ENCODE results near the gene SRC.

The SRC gene

DNA sequence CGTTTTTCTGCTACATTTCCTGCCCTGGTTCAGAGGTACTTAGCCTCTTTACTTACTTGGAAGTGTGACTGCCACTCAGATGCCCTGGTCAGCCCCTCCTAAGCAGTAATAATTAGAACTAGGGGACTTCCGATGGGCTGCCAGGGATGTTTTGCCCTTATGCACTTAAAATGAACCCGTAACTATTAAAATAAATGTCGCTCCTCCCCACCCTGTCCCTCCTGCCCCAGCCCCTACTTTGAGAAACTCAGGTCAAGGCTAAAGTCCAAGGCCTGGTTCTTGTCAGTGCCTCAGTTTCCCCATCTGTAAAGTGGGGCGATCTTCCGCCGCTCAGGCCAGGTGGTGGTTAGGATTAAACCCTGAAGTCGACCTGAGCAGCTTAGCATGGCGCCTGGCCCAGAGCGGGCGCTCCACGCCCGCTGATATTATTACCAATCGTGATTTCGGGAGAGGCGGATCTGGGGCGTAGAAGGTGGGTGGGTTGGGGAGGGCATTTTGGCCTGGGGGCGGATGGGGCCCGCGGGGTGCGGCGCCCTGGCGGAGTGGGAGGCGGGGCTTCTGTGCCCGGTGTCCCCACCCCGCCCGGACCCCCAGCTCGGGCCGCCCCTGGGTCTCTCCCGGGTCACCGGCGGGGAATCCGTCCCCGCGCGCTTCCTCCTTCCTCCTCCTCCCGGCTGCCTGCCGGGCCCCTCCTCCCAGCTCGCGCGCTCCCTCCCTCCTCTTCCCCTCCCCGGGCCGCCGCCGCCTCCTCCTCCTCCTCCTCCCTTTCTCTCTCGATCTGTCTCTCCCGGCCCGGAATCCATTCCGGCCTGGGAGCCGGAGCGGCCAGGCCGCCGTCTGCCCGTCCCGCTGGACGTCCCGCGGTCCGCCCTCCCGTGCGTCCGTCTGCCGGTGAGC is at the start of gene SRC:
Gene SRC (plus strand): TSS at position 802 of the 897 bp plus-strand sequence. CDS start 38,014 bp downstream, outside the sequence.
- DNase-seq (ENCODE audit: low read depth), result peak; percentile 19

DNA sequence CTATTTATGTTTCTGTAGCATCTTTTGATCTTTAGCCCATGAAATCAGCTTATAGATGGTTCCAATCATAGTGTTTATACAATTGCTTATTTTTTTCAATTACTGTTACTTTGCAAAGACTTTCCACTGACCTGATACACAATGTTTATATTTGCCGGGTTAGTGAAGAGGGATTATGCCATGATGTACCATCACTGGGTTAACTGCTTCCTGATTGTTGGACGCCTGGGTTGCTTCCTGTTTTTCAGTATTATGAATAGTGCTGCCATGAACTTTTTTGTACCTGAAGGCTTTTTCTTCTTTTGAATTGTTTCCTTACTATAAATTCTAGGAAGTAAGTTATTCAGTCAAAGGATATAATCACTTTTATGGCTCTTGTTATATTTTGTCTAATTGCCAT is 49.6 kb upstream of the SRC start:
- DNase-seq (ENCODE audit: low read depth), result no peak

DNA sequence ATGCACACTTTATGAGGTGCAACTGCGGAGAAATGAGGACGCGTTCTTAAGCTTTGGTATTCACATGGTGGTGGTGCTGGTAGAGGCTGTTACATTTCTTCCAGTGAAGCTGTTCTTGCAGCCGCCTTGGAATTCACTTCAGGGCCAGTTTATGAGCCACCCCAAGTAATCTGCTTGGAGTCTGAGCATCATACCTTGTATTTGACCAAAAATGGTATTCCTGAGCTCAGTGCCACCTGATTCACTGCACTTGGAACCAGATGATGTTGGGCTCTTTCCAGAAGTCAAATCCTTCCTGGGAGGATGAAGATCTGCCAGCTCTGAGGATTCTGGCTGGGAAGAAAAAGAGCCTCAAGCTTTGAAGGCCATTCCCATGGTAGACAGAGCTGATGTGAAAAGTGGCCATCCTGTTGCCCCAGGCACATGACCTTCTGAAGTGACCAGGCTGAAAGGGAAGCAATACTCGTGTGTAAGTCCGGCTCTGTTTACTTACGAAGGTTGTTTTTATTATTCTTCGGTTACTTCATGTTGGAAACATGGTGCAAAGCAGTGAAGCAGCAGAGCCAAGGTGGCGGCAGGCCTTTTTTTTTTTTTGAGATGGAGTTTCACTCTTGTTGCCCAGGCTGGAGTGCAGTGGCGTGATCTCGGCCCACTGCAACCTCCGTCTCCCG is 48.7 kb upstream of the SRC start:
- no peak for DNase-seq (ENCODE audit: low read depth)

DNA sequence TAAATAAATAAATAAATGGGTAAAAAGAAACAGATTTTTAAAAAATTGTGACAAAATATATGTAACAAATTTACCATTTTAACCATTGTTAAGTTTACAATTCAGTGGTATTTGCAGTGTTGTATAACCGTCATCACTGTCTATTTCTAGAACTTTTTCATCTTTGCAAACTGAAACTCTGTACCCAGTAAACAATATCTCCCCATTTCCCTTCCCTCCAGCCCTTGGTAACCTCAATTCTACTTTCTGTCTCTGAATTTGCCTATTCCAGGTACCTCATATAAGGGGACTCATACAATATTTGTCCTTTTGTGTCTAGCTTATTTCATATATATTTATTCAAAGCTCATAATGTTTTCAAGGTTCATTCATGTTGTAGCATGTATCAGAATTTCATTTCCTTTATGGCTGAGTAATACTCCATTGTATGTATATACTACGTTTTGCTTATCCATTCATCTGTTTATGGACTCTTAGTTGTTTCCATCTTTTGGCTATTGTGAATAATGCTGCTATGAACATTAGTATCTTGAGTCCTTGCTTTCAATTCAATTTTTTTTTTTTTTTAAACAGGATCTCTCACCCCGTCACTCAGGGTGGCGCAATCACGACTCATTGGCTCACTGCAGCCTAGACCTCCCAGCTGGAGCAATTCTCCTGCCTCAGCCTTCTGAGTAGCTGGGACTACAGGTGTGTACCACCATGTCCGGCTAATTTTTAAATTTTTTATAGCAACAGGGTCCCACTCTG is 47.6 kb upstream of the SRC start:
- no peak for DNase-seq (ENCODE audit: low read depth)

DNA sequence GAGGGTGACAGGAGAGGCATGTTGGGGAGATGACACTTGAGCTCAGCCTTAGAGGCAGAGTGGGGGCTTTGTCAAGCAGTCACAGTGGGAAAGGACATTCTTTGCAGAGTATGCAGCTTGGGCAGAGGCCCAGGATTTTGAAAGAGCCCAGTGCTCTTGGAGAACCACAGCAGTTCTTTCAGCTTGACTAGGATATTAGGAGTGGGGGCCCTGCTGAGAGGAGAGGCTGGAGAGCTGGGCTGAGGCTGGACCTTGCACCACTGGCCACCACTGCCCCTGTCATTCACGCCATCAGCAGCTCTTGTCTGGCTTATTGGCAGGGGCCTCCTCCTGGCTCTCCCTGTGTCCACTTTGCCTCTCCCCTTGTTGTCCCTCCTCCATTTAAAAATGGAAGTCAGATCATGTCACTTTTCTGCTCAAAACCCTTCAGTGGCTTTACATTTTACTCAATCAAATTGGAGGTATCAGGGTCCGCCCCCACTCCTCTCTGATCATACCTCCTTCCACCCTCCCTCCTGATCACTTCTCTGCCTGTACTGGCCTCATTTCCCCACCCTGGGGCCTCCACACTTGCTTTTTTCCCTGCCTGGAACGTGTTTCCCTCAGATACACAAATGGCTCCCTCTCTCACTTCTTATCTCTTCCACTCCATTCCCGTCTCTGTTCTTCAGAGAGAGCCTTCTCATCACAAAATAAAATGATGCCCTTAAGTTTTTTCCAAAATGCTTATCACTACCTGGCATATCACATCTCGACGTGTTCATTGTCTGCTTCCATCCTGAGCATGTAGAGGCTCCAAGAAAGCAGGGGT is 46.0 kb upstream of the SRC start:
- no peak for DNase-seq (ENCODE audit: low read depth)

DNA sequence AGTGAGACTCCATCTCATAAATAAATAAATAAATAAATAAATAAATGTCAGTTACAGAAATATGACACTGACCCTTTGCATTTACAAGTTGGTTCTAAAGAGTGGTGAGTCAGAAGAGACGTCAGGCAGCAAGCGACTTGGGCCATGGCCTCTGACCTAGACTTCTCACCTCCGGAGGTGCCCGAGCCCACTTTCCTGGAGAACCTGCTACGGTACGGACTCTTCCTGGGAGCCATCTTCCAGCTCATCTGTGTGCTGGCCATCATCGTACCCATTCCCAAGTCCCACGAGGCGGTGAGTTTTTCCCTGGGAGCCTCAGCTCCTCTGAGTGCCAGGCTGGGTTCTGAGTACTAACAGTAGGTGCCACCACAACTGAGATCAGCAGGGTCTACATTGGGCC is 44.8 kb upstream of the SRC start:
- DNase-seq (ENCODE audit: low read depth), result no peak

DNA sequence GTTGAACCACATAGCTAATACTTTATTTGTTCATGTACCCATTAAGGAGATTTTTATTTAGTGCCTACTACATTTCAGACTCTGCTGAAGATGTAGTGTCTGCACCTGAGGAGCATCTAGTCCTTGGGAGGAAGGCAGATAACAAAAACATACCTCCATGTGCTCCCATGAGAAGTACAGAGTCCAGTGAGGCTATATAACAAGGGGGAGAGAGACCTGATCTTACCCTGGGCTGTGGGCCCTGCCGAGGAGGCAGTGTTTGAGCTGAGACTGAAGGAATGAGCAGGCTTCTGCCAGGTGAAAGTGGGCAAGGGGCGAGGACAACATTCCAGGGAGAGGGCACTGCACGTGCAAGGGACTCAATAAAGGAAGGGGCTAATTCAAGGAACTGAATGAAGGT is 44.4 kb upstream of the SRC start:
- no peak for DNase-seq (ENCODE audit: low read depth)

DNA sequence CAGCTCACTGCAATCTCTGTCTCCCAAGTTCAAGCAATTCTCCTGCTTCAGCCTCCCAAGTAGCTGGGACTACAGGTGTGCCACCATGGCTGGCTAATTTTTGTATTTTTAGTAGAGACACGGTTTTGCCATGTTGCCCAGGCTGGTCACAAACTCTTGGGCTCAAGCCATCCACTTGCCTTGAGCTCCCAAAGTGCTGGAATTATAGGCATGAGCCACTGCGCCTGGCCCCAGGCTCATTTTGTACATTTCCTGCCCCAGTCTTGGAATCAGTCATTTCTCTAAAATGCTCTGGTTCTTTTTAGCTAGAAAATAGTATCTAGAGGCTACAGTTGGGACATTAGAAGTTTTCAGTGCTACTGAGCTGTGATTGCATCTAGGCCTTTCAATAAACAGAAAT is 43.0 kb upstream of the SRC start:
- no peak for DNase-seq (ENCODE audit: low read depth)

DNA sequence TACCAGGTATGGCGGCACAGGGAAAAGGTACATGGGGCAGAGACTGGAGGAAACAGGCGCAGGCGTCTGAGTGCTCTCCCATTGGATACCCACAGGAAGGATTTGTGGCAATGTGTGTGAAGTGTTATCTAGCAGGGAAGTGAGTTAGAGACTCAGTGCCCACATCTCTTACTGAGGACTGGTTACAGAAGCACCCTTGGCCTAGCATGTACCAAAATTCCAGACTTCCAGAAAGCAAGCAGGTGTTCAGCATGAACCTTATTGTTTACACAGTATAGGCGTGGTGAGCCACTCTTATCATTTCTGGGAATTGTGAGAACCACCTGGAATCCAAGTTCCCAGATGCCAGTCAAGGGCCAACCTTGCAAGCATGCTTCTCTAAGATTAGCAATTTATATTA is 42.3 kb upstream of the SRC start:
- DNase-seq (ENCODE audit: low read depth), result no peak

DNA sequence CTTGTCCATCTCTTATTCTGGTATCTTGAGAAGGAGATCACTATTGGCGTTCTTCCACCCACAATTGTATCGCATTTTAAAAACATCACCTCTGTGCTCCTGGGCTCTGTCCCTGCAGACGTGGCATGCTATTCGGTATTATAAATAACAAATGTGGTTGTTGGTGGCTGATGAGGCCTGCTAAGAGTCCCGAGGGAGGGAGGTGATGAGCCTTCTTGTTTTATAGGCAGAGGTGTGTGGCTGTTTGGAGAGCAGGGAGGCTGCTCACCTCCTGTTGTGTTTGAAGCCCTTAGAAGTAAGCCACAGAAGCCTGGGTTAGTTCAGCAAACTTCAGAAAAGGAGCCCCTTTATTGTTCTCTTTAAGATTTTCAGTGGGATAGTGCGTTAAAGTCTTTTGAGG is 40.9 kb upstream of the SRC start:
- DNase-seq (ENCODE audit: low read depth), result no peak

DNA sequence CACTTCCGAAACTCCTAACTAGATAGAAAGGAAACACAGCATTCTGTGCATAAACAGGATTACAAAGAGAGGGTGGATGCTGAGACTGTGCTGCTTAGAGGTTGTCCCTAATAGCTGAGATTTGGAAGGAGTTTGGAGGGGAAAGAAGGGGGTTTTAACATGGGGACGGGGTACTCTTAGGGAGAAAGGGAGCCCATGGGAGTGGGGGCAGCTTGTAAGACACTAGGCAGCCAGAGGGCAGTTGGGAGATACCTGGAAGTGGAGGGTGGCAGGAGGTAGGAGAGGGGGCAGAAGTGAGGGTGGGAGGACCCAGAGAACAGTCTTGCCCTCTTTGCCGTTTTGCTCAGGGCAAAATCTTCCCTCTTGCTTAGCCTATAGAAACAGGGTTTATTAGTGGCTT is 40.1 kb upstream of the SRC start:
- no peak for DNase-seq (ENCODE audit: low read depth)

DNA sequence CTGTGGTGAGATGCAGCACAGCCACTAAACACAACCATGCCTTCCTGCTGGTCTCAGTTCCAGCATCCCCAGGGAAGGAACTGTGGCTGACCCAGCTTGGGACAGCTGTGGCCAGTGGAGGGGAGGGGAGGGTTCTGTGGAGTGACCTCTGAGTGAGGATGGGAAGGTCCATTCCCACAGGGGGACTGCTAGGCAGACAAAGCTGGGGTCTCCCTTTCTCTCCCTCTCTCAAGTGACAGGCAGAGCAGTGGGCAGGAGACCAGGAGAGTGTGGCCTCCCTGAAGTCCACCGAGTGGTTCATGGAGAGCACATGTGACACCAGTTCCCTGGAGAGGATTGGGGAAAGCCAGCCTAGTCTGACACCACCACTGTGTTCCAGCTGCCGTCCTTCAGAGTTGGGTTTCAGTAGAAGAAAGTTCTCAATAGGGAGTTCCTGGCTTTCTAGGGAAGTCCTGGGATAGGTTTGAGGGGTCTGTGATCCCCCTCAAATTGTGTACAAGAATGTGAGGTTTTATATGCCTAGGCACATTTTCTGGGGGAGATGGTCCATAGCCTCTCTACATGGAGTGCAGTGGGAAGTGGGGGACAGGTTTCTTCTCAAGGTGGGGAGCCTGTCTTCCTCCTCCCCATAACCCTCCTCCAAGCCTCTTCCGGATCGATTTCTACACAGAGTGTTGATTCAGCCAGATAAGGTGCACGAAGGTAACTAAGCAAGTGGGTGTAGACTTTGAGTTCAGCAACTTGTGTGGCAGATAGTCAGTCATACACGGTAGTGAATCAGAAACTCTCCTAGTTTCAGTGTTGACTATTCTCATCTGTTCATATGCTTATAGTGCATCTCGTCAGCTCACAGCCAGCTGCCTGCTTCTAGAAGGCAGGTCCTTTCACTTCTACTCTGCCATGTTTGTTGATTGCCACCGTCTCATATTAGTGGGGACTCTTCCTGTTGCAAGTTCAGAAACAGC is 37.6 kb upstream of the SRC start:
- DNase-seq (ENCODE audit: low read depth), result no peak

DNA sequence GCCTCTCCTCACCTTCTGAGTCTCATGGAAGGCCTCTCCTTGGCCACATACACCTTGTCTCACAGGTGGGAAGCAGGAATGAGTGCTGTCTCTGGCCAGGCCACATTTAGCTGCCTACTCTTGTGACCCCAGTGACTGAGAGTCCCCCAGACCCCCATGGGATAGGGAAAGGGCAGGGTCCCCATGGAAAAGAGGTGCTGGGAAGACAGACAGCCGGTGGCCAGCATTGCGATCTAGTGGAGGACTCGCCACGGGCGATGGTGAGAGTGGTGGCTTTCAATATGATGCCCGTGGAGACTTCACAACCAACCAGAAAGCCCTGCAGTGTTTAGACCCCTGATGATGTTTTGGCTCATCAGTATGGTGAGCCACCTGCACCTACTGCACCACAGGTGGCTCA is 36.6 kb upstream of the SRC start:
- no peak for DNase-seq (ENCODE audit: low read depth)

DNA sequence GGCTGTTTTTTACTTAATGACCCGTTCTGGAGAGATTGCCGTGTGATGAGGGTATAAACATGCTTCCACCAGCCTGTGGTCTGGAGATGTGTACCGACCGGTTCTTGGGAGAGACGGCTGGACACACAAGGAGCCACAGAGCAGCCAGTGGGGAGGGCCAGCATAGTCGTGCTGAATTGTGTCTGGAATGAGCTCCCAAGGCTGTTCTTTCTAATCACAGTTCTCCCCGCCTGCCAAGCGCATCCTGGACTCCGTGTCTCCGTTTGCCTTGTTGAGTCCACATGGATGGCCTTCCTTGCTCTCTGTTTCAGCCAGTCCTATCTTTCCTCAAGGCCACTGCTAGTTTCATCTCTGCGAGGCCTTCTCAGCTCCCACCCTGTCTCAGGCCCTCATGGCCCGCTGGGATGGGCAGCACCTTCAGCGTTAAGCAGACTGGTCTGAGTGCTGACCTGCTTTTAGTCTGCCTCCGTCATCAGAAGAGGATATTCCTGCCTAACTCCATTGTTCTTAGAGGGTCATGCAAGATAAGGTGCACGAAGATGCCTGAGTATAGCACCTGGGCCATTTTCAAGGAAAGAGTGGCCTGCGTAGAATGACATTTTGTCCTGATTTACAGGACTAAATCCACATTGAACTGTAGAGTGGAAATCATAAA is 35.9 kb upstream of the SRC start:
- no peak for DNase-seq (ENCODE audit: low read depth)

DNA sequence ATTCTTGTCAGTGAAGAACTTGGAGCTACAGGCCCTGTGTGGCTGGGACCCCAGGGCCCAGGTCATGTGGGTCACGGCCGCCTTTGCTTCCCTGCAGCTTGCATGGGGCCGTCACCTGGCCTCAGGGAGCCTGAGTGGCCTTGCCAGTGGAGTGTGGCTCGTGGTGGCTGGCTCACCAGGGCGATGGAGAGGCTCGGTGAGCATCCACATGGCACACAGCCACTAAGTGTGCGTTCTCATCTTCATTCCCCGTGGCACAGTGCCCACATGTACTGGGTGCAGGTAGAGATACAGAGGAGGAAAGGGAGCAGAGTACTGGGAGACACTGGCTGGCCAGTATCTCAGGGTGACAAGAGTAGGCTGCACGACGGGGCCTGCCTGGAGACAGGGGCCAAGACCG is 35.0 kb upstream of the SRC start:
- no peak for DNase-seq (ENCODE audit: low read depth)

DNA sequence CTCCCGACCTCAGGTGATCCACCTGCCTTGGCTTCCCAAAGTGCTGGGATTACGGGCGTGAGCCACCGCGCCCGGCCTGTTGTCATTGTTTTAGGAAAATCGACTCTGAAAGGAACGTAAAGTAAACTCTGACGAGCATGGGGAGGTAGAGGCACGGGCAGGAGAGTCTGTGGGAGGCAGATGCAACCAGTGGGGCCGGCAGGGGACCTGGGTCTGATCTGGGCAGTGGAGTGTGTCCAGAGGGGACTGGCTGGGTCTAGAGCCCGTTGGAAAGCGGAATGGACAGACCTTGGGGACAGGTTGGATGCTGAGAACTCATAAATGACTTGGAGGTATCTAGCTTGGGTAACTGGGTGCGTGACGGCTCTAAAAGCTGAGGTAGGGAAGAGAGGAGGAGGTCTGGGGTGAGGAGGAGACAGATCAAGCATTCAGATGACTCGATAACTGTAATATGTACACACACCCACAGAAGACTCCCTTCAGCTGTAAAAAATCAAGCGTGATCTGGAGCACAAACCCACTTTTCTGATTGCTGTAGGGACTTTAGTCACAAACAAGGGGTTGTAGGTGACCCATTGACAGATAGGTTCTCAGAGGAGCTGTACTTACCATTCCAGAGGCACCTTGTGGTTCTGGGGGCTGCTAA is 34.1 kb upstream of the SRC start:
- no peak for DNase-seq (ENCODE audit: low read depth)

DNA sequence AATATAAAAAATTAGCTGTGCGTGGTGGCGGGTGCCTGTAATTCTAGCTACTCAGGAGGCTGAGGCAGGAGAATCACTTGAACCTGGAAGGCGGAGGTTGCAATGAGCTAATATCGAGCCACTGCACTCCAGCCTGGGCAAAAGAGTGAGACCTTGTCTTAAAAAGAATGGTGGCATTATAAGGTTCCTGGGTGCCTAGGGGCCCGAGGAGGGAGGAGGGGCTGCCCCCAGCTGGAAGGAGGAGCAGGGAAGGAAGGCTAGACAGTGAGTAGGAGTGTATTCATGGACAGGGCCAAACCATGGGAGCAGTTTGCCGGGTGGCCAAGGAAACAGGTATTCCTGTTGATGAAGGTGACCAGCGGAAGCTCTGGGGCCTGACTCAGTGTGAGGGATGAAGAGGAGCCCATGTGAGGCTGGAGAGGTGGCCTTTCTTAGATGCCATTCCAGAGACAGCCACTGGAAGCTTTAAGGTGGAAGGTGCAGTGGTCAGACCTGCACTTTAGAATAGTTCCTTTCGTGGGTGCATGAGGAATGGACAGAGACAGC is 32.3 kb upstream of the SRC start:
- DNase-seq (ENCODE audit: low read depth), result no peak

DNA sequence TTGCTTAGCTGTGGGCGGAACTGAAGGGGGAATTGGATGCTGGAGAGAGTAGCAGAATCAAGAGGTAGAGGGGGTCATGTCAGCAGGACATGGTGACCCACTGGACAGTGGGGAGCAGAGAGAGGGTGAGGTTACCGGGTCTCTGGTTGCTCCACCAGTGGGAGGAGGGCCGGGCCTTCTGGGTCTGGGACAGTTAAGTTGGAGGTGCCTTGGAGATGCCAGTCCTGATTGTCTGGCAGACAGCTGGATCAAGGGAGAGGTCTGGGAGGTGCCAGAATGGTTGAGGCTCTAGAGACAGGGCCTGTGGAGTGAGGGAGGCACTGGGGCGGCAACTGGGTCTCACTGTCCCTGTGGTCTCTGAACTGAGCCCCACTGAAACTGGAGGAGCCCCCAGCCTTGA is 31.8 kb upstream of the SRC start:
- no peak for DNase-seq (ENCODE audit: low read depth)

DNA sequence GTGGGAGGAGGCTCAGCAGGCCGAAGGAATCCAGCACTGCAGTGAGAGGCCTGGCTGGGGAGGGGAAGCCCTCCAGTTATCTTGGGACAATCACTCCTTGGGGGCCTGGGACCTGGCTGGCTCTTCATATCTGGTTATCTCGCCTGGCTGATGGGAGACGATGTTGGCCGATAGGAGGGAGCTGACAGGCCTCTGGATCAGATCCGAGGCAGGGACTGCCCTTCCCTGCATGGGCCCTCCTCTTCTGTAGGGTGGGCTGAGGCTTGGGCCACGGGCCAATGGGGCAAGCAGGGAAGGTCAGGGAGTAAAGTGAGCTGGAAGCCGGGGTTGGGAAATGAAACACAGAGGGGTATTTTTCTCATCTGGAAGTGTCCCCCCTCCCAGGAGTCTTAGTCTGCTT is 31.3 kb upstream of the SRC start:
- DNase-seq (ENCODE audit: low read depth), result no peak
